ENCODE data around the gene VTA1. TPM values are rescaled to one million over a fixed set of nuclear protein-coding genes. Genes with fewer than 3 reads are reported as not detected.

Gene VTA1
- total RNA-seq, 1 donor from 2014 or later, result 20.9 TPM

DNA sequence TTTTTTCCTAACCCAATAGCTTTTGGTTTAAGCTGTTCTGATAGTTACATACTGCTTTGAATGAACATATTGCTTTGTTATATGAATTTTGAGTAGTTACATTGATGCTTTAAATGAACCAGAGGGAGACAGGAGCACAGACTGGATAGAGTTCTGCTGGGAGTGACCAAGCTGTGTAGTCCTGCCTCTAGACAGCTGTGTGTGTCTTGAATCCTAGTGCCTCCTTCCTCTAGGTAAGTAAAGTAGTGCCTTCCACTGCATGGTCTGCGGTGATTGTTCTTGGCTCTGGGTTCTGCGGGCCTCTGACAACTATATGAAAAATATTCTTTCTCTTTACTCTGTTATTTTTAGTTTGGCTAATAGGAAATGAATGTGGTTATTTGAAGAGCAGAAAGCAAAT, 108.7 kb downstream of the VTA1 start:
- Histone ChIP-seq H3K9me3 (ENCODE audit: control insufficient read depth in 3 of 3, low read length in 3 of 3) (no peaks in the 10 kb centered on the region), H3K27ac (ENCODE audit: low read depth, low read length) (no peak overlapping the region), H3K4me1 (ENCODE audit: control insufficient read depth in 3 of 3, insufficient read depth in 3 of 3, low read length in 3 of 3) (no peaks in the 10 kb centered on the region), H3K4me3 (ENCODE audit: low read length in 3 of 3) (no peak overlapping the region), H3K36me3 (ENCODE audit: control insufficient read depth in 3 of 3, insufficient read depth in 3 of 3, low read length in 3 of 3) (no peaks in the 10 kb centered on the region), H3K27me3 (ENCODE audit: control insufficient read depth in 3 of 3, insufficient read depth in 3 of 3, low read length in 3 of 3) (no peaks in the 10 kb centered on the region), H3K9ac (ENCODE audit: low read depth in 1 of 3, low read length in 3 of 3) (no peak overlapping the region)

DNA sequence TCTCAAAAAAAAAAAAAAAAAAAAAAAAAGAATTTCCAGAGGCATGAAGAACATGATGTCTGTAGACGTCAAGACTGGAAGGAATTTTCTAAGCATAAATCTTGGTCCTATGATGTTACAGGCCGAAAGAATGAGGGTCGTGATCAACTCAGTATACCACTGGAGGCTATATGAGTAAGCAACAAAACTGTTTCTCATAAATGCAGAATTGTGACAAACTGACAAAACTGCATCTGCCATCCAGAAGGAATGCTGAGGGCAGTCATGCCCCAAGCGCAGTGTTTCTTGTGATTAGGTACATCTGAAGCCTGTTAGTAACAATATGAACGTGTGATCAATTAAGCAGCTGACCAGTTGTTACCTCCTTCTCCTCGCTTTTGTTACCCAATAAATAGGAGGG, 111.2 kb downstream of the VTA1 start:
- Histone ChIP-seq H3K27ac (ENCODE audit: low read depth, low read length) (no peak overlapping the region), H3K9ac (ENCODE audit: low read depth in 1 of 3, low read length in 3 of 3) (no peak overlapping the region), H3K9me3 (ENCODE audit: control insufficient read depth in 3 of 3, low read length in 3 of 3) (no peaks in the 10 kb centered on the region), H3K27me3 (ENCODE audit: control insufficient read depth in 3 of 3, insufficient read depth in 3 of 3, low read length in 3 of 3) (no peaks in the 10 kb centered on the region), H3K4me3 (ENCODE audit: low read length in 3 of 3) (no peak overlapping the region), H3K36me3 (ENCODE audit: control insufficient read depth in 3 of 3, insufficient read depth in 3 of 3, low read length in 3 of 3) (no peaks in the 10 kb centered on the region), H3K4me1 (ENCODE audit: control insufficient read depth in 3 of 3, insufficient read depth in 3 of 3, low read length in 3 of 3) (no peaks in the 10 kb centered on the region)

DNA sequence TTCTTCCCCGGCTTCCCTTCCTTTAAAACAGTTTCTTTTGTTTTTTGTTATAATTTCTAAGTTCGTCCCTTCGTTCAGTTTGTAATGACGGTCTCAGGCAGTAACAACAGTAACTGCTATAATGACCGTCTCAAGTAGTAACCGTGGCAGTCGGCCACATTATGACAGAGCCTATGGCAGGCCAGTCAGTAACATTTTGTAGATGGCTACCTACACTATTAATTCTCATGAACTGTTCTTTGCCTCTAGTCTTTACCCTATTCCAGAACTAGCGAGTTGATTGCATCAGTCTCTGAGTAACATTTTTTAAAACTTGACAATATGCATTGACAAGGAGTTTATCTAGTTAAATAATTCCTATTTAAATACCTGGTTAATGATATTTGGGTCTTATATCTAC, 111.7 kb downstream of the VTA1 start:
- Histone ChIP-seq H3K4me1 (ENCODE audit: control insufficient read depth in 3 of 3, insufficient read depth in 3 of 3, low read length in 3 of 3) (no peaks in the 10 kb centered on the region), H3K36me3 (ENCODE audit: control insufficient read depth in 3 of 3, insufficient read depth in 3 of 3, low read length in 3 of 3) (no peaks in the 10 kb centered on the region), H3K9me3 (ENCODE audit: control insufficient read depth in 3 of 3, low read length in 3 of 3) (no peaks in the 10 kb centered on the region), H3K4me3 (ENCODE audit: low read length in 3 of 3) (no peak overlapping the region), H3K27me3 (ENCODE audit: control insufficient read depth in 3 of 3, insufficient read depth in 3 of 3, low read length in 3 of 3) (no peaks in the 10 kb centered on the region), H3K27ac (ENCODE audit: low read depth, low read length) (no peak overlapping the region), H3K9ac (ENCODE audit: low read depth in 1 of 3, low read length in 3 of 3) (no peak overlapping the region)

DNA sequence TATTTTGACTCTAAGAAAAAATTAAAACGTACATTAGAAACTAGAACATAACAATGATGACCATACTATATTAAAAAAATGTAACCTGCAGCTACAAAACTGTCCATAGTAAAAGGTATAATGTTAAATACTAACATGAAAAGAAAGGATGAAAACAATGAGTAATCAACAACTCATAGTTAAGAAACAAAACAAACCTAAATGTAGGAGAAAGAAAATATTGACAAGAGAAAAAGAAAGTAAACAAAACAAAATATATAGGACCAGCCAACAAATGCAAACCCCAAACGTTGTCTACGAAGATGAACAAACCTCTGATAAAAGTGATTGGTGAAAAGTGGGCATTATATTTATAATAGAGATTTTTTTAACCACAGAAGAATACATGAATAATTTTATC, 113.7 kb downstream of the VTA1 start:
- H3K4me3 ChIP-seq (ENCODE audit: low read length in 3 of 3), result no peak overlapping the region
- no peaks in the 10 kb centered on the region for H3K27me3 ChIP-seq (ENCODE audit: control insufficient read depth in 3 of 3, insufficient read depth in 3 of 3, low read length in 3 of 3)
- no peaks in the 10 kb centered on the region for H3K4me1 ChIP-seq (ENCODE audit: control insufficient read depth in 3 of 3, insufficient read depth in 3 of 3, low read length in 3 of 3)
- no peaks in the 10 kb centered on the region for H3K9me3 ChIP-seq (ENCODE audit: control insufficient read depth in 3 of 3, low read length in 3 of 3)
- no peak overlapping the region for H3K9ac ChIP-seq (ENCODE audit: low read depth in 1 of 3, low read length in 3 of 3)
- no peaks in the 10 kb centered on the region for H3K36me3 ChIP-seq (ENCODE audit: control insufficient read depth in 3 of 3, insufficient read depth in 3 of 3, low read length in 3 of 3)
- H3K27ac ChIP-seq (ENCODE audit: low read depth, low read length), result no peak overlapping the region

DNA sequence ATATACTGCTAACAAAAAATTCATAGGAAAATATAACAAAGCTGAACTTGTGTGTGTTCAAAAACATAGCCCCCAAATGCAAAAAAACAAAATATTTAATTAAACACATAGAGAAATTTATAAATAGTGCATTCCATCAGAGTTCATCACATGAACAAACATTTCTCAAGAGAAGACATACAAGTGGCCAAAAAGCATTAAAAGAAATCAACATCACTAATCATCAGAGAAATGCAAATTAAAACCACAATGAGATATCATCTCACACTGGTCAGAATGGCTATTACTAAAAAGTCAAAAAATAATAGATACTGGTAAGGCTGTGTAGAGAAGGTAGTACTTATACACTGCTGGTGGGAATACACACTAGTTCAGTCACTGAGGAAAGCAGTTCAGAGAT, 115.2 kb downstream of the VTA1 start:
- H3K4me3 ChIP-seq (ENCODE audit: low read length in 3 of 3), result no peak overlapping the region
- H3K9ac ChIP-seq (ENCODE audit: low read depth in 1 of 3, low read length in 3 of 3), result no peak overlapping the region
- no peak overlapping the region for H3K27ac ChIP-seq (ENCODE audit: low read depth, low read length)
- H3K9me3 ChIP-seq (ENCODE audit: control insufficient read depth in 3 of 3, low read length in 3 of 3), result no peaks in the 10 kb centered on the region
- no peaks in the 10 kb centered on the region for H3K27me3 ChIP-seq (ENCODE audit: control insufficient read depth in 3 of 3, insufficient read depth in 3 of 3, low read length in 3 of 3)
- H3K4me1 ChIP-seq (ENCODE audit: control insufficient read depth in 3 of 3, insufficient read depth in 3 of 3, low read length in 3 of 3), result no peaks in the 10 kb centered on the region
- no peaks in the 10 kb centered on the region for H3K36me3 ChIP-seq (ENCODE audit: control insufficient read depth in 3 of 3, insufficient read depth in 3 of 3, low read length in 3 of 3)

DNA sequence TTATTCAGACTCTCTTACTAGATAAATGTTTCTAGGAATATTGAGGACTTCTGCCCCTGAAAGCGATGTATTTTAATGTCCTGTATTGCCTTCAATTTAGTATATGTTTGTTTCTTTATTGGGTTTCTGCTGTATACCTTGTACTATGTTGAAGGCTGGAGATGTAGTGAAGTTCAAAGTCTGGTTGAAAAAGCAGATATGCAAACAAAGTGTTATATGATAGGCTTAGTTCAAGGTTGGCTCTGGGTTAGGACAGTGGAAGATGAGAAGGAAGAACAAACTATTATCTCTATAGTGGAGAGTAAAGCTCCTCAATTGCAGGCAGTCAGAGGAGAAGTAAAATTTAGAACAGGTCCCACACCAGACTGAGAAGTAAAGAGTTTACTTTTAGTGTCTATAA, 118.4 kb downstream of the VTA1 start:
- no peak overlapping the region for H3K4me3 ChIP-seq (ENCODE audit: low read length in 3 of 3)
- no peaks in the 10 kb centered on the region for H3K4me1 ChIP-seq (ENCODE audit: control insufficient read depth in 3 of 3, insufficient read depth in 3 of 3, low read length in 3 of 3)
- H3K9me3 ChIP-seq (ENCODE audit: control insufficient read depth in 3 of 3, low read length in 3 of 3), result no peaks in the 10 kb centered on the region
- no peak overlapping the region for H3K27ac ChIP-seq (ENCODE audit: low read depth, low read length)
- no peaks in the 10 kb centered on the region for H3K27me3 ChIP-seq (ENCODE audit: control insufficient read depth in 3 of 3, insufficient read depth in 3 of 3, low read length in 3 of 3)
- no peaks in the 10 kb centered on the region for H3K36me3 ChIP-seq (ENCODE audit: control insufficient read depth in 3 of 3, insufficient read depth in 3 of 3, low read length in 3 of 3)
- H3K9ac ChIP-seq (ENCODE audit: low read depth in 1 of 3, low read length in 3 of 3), result no peak overlapping the region

DNA sequence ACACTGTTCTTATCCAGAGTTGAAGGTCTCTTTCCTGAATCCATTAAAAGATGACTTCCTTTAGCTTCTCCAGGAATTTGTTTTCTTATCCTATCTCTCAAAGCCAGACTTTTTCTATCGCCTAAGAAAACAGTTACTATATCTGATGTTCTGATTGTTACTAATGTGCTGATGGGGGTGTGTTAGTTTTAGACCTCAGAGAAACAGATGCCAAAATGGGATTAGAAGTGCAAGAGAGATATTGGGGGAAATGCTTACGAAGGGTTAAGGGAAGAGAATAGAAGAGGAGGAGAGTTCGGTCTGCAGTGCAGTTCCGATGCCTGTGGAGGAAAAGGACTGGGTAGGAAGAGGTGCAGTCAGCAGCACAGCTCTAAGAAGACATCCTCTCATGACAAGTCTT, 119.0 kb downstream of the VTA1 start:
- no peaks in the 10 kb centered on the region for H3K9me3 ChIP-seq (ENCODE audit: control insufficient read depth in 3 of 3, low read length in 3 of 3)
- no peak overlapping the region for H3K9ac ChIP-seq (ENCODE audit: low read depth in 1 of 3, low read length in 3 of 3)
- no peaks in the 10 kb centered on the region for H3K36me3 ChIP-seq (ENCODE audit: control insufficient read depth in 3 of 3, insufficient read depth in 3 of 3, low read length in 3 of 3)
- no peak overlapping the region for H3K27ac ChIP-seq (ENCODE audit: low read depth, low read length)
- no peak overlapping the region for H3K4me3 ChIP-seq (ENCODE audit: low read length in 3 of 3)
- no peaks in the 10 kb centered on the region for H3K4me1 ChIP-seq (ENCODE audit: control insufficient read depth in 3 of 3, insufficient read depth in 3 of 3, low read length in 3 of 3)
- no peaks in the 10 kb centered on the region for H3K27me3 ChIP-seq (ENCODE audit: control insufficient read depth in 3 of 3, insufficient read depth in 3 of 3, low read length in 3 of 3)

DNA sequence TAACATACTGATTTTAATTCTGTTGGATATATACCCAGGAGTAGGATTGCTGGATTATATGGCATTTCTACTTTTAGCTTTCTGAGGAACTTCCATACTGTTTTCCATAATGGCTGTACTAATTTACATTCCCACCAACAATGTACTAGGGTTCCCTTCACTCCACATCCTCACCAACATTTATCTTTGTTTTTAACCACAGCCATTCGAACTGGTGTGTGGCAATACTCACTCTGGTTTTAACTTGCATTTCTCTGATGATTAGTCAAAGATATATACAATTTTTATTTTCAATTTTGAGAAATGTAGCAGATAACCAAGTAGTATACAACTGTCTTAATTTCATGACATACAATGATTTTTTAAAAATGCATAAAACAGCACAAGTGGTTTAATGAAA, 124.4 kb downstream of the VTA1 start:
- no peak overlapping the region for H3K27ac ChIP-seq (ENCODE audit: low read depth, low read length)
- H3K36me3 ChIP-seq (ENCODE audit: control insufficient read depth in 3 of 3, insufficient read depth in 3 of 3, low read length in 3 of 3), result no peaks in the 10 kb centered on the region
- no peak overlapping the region for H3K4me3 ChIP-seq (ENCODE audit: low read length in 3 of 3)
- H3K4me1 ChIP-seq (ENCODE audit: control insufficient read depth in 3 of 3, insufficient read depth in 3 of 3, low read length in 3 of 3), result no peaks in the 10 kb centered on the region
- no peaks in the 10 kb centered on the region for H3K27me3 ChIP-seq (ENCODE audit: control insufficient read depth in 3 of 3, insufficient read depth in 3 of 3, low read length in 3 of 3)
- H3K9me3 ChIP-seq (ENCODE audit: control insufficient read depth in 3 of 3, low read length in 3 of 3), result no peaks in the 10 kb centered on the region
- no peak overlapping the region for H3K9ac ChIP-seq (ENCODE audit: low read depth in 1 of 3, low read length in 3 of 3)

Other genes with a start within 250 kb of the VTA1 start
- not detected for gene GJE1, start 14.3 kb upstream of the VTA1 start, total RNA-seq
- not detected for gene NMBR, start 141 bp upstream of the VTA1 start, total RNA-seq
- gene ADGRG6, start 154.7 kb downstream of the VTA1 start, total RNA-seq, result 26.1 TPM